GM18505 (cell line): Measurements from ENCODE around the gene BAIAP2.

Experiments
- ATAC-seq: cut with Tn5 transposase; IDR thresholded peaks from one replicate; pipeline ENCODE4 v1.9.1; 2021; ENCODE audit not compliant: unreplicated experiment
- POLR2A ChIP-seq: IDR thresholded peaks from 4 replicates; pipeline ENCODE4 v1.6.1; 2011; ENCODE audit warnings: borderline replicate concordance; ENCODE audit not compliant: insufficient read depth, insufficient read length; ENCODE audit errors: extremely low read depth

Gene BAIAP2

DNA sequence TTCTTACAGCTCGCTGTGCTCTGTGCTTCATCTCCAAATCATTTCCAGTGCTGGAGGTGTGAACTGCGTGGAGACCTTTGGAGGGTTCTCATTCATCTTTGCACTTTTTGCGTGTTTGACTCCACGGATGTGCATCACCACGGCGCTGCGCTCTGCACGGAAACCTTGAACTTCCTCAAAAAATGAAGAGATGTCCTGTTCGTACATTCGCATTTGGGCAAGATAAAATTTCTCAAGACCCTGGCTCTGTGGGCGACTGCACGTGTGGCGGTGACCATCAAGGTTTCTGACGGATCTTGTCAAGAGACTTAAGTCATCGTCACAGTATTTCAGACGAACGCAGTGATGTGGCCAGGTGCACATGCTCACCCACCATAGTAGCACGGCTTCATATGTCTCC lies 120.0 kb downstream of the BAIAP2 start:
- no peak for TF ChIP-seq POLR2A
- ATAC-seq: no peak

DNA sequence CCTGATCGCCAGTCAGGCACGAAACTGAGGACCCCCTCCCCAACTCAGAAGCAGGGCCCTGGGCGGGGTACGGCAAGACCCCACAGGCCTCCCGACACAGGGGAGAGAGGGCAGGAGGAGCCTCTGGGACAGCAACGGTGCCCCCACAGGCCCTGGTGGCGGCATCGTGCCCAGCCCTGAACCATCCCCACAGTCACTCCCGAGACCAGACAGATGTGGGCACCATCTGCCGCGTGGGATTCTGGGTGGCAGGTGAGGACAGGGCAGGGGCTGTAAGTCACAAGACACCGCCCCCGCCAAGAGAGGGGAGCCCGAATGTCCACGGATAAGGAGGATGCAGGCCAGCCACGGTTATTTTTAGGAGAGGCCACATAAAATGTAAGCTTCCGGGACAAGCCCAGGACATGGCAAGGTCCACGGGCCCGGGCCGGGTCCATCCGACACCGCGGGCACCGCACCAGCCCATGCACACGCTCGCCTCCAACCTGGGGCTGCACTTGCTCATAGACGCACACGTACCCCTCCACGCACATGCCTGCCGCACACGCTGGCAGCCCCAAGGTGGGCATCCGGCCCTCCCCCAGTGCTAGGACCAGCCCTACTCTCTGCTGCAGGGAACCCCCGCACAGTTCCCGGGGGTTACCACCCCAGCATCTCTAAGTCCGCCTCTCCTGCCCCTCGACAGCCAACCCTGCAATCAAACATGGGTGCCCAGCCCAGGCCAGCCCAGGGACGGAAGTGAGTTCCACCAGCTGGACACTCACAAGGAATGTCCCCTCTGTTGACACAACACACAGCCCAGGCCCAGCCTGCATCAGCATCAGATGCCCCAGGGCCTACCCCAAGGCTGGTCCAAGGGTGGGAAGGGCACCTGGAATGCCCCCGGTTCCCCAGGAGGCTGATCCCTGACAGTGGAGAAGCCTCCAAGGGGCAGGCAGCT lies 122.2 kb downstream of the BAIAP2 start:
- ATAC-seq: no peak
- TF ChIP-seq POLR2A: no peak

DNA sequence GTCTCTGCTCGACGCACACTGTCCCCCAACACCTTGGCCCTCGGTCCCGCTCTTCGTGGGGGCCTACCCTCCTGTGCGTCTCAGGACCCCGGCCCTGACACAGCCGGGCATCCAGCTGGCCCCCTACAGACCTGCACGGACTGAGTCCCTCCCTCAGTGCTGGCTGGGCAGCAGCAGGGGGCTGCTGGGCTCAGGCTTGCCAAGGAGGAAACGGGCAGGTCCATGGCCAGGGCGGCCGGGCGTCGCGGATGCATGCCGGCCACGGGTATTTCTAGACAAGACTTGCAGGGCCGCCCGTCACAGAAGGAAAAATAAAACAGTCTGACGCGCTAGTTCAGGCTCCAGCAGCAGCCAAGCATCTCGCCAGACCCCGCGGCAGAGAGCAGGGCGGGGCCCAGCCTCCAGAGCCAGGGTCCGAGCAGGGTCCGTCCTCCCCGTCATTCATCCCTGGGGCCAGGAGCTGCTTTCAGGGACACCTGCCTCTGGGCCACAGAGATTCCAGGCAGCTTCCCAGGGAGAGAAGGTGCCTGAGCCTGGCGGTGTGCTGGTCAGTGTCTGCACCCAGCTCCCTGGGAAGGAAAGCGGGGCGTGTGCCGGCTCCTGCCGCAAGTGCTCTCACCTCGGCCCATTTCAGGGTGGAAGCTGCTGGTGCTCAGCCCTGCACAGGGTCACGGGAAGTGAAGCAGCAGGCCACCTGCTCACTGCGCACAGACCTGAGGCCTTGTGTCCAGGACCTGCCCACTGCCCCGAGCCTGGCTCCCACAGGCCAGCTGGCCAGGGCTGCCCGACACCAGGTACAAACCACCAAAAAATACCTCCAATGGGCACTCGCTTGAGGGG lies 123.1 kb downstream of the BAIAP2 start:
- no peak for ATAC-seq
- TF ChIP-seq POLR2A: no peak

GRCh38 chr17:81158688-81159590 lies 124.0 kb downstream of the BAIAP2 start:
- no peak for TF ChIP-seq POLR2A
- no peak for ATAC-seq

DNA sequence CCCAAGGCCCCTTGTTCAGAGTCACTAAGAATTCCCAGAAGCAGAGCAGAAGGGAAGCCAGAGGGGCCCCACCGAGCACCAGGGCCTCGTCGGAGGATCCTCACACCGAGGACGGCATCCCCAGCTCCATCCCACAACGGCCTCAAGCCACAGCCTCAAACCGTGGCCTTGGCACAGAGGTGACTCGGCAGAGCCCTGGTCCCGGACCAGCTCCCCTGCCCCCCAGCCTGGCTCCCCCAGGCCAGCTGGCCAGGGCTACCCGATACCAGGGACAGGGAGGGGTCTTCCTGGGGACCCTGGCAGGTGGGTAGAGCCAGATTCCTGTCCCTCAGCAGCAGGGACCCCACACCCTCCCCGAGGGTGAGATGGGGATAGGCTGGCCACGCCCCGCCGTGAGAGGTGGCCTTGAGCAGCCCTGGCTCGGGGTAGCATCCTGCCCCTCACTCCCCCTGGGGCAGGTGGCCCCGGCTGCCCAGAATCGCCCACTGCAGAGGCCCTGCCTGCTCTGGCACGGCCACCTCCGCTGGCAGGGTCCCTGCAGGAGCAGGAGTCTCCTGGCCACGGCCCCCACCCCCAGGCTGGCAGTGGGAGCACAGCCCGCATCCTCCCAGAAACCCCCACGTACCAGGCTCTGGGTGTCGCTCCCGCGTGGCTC lies 124.8 kb downstream of the BAIAP2 start:
- ATAC-seq: no peak
- no peak for TF ChIP-seq POLR2A

GRCh38 chr17:81160306-81160705 lies 125.4 kb downstream of the BAIAP2 start:
- no peak for TF ChIP-seq POLR2A
- ATAC-seq: no peak

- ATAC-seq: no peak
- no peak for TF ChIP-seq POLR2A
These were observed 125.9 kb downstream of the BAIAP2 start for GRCh38 chr17:81160747-81161453.

DNA sequence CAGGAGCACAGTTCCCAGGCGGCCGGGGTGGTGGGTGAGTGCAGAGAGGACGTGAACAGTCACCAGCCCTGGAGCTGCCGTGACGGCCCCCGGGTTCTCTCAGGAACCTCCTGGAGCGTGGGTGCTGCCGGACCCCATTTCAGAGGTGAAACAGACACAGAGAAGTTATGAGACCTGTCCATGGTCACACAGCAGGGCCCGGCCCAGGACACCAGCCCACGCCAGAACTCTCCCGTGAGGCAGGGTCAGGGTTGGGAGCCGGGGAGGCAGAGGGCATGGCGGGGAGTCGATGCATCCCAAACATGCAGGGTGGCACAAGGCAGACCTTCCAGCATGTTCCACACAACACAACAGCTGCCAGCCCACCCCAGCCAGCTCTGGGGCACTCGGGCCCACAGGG lies 126.6 kb downstream of the BAIAP2 start:
- no peak for ATAC-seq

DNA sequence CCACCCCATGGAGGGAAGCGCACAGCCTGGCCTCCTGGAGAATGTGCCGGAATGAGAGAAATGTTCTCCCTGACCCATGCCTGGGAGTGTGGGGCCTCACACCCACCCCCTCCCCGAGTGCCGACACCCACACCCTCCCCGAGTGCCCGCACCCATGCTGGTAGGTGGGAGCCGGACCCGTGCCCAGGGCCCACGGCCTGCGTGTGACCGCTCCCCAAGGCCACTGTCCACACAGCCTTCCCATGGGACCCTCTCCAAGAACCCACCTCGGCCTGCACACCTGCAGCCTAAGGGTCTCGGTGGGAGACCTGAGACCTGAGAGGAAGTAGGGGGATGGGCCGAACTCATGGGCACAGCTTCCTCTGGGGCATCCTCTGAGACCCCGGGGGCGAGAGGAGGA lies 127.0 kb downstream of the BAIAP2 start:
- ATAC-seq: no peak
- no peak for TF ChIP-seq POLR2A

More for the DNA sequence above, 126.6 kb downstream of the BAIAP2 start:
- TF ChIP-seq POLR2A: no peak

GRCh38 chr17:81162491-81162890 lies 127.5 kb downstream of the BAIAP2 start:
- TF ChIP-seq POLR2A: no peak

GRCh38 chr17:81163051-81163695 lies 128.2 kb downstream of the BAIAP2 start:
- ATAC-seq: no peak
- TF ChIP-seq POLR2A: no peak

More at GRCh38 chr17:81162491-81162890, 127.5 kb downstream of the BAIAP2 start:
- no peak for ATAC-seq
